C4-2B (cell line): ENCODE results near the gene LRBA.

Experiments
- H3K27ac ChIP-seq: fragments of 450-650 bp; 2 replicates; pipeline ENCODE4 v1.5.1; 2017
- CTCF ChIP-seq: fragments of 450-650 bp; conservative IDR thresholded peaks from 2 replicates; pipeline ENCODE4 v1.5.1; 2017; ENCODE audit warnings: mild to moderate bottlenecking
- ZFX ChIP-seq: fragments of 450-650 bp; IDR thresholded peaks from 2 replicates; pipeline ENCODE4 v1.6.1; 2017

LRBA gene

GRCh38 chr4:150216726-150217125 lies 798.4 kb downstream of the LRBA start:
- no peak for TF ChIP-seq CTCF
- TF ChIP-seq ZFX = no peak
- no peak overlapping the region for H3K27ac ChIP-seq

- peak overlapping the region; percentile 9; the same call in 1 of the 2 replicates for H3K27ac ChIP-seq
Observed at GRCh38 chr4:150215601-150216000, 799.5 kb downstream of the LRBA start.

More at GRCh38 chr4:150215601-150216000, 799.5 kb downstream of the LRBA start:
- TF ChIP-seq ZFX = no peak
